Measurements from ENCODE around the gene PGS1.

Gene PGS1

GRCh38 chr17:78364436-78365281 is 13.8 kb upstream of the PGS1 start:
- DNase-seq (ENCODE audit: insufficient read length, low spot score) (no peak), FAIRE-seq (no peak)
- TF ChIP-seq POLR2A (IDR thresholded peaks at IDR 0.05; ENCODE audit: low read depth, low read length) = no peak

GRCh38 chr17:78365561-78366108 is 12.8 kb upstream of the PGS1 start:
- no peak for FAIRE-seq
- TF ChIP-seq POLR2A (IDR thresholded peaks at IDR 0.05; ENCODE audit: low read depth, low read length) = no peak
- DNase-seq (ENCODE audit: insufficient read length, low spot score) = no peak

GRCh38 chr17:78366109-78366848 is 12.2 kb upstream of the PGS1 start:
- FAIRE-seq (no peak), DNase-seq (ENCODE audit: insufficient read length, low spot score) (no peak)
- TF ChIP-seq POLR2A (IDR thresholded peaks at IDR 0.05; ENCODE audit: low read depth, low read length) = no peak

GRCh38 chr17:78367193-78367592 is 11.3 kb upstream of the PGS1 start:
- DNase-seq (ENCODE audit: insufficient read length, low spot score) (no peak), FAIRE-seq (no peak)
- no peak for TF ChIP-seq POLR2A (IDR thresholded peaks at IDR 0.05; ENCODE audit: low read depth, low read length)

GRCh38 chr17:78368348-78368747 is 10.1 kb upstream of the PGS1 start:
- DNase-seq (ENCODE audit: insufficient read length, low spot score) = no peak
- FAIRE-seq = no peak
- TF ChIP-seq POLR2A (IDR thresholded peaks at IDR 0.05; ENCODE audit: low read depth, low read length) = no peak

GRCh38 chr17:78368854-78369495 is 9.5 kb upstream of the PGS1 start:
- DNase-seq (ENCODE audit: insufficient read length, low spot score) = no peak
- FAIRE-seq = no peak
- TF ChIP-seq POLR2A (IDR thresholded peaks at IDR 0.05; ENCODE audit: low read depth, low read length) = no peak

GRCh38 chr17:78369791-78370381 is 8.6 kb upstream of the PGS1 start:
- TF ChIP-seq POLR2A (IDR thresholded peaks at IDR 0.05; ENCODE audit: low read depth, low read length) = no peak
- FAIRE-seq = no peak
- no peak for DNase-seq (ENCODE audit: insufficient read length, low spot score)

- DNase-seq (ENCODE audit: insufficient read length, low spot score) (no peak), FAIRE-seq (no peak)
- TF ChIP-seq POLR2A (IDR thresholded peaks at IDR 0.05; ENCODE audit: low read depth, low read length) = no peak
These were observed 7.4 kb upstream of the PGS1 start for GRCh38 chr17:78371056-78371455.

GRCh38 chr17:78372841-78373240 is 5.6 kb upstream of the PGS1 start:
- FAIRE-seq (no peak), DNase-seq (ENCODE audit: insufficient read length, low spot score) (no peak)
- TF ChIP-seq POLR2A (IDR thresholded peaks at IDR 0.05; ENCODE audit: low read depth, low read length) = no peak

- TF ChIP-seq POLR2A (IDR thresholded peaks at IDR 0.05; ENCODE audit: low read depth, low read length) = no peak
- DNase-seq (ENCODE audit: insufficient read length, low spot score) (no peak), FAIRE-seq (no peak)
These were observed 4.3 kb upstream of the PGS1 start for GRCh38 chr17:78374189-78374588.

GRCh38 chr17:78374631-78375274 is 3.7 kb upstream of the PGS1 start:
- DNase-seq (ENCODE audit: insufficient read length, low spot score) = no peak
- FAIRE-seq = no peak
- TF ChIP-seq POLR2A (IDR thresholded peaks at IDR 0.05; ENCODE audit: low read depth, low read length) = 0 out of 2 replicates have a peak, but pooled peaks have one; percentile 9

- FAIRE-seq (no peak), DNase-seq (ENCODE audit: insufficient read length, low spot score) (peak; percentile 77)
- TF ChIP-seq POLR2A (IDR thresholded peaks at IDR 0.05; ENCODE audit: low read depth, low read length) = no peak
These were observed 2.9 kb upstream of the PGS1 start for GRCh38 chr17:78375401-78376151.

- FAIRE-seq (no peak), DNase-seq (ENCODE audit: insufficient read length, low spot score) (no peak)
- TF ChIP-seq POLR2A (IDR thresholded peaks at IDR 0.05; ENCODE audit: low read depth, low read length) = no peak
These were observed 2.3 kb upstream of the PGS1 start for GRCh38 chr17:78376161-78376560.

Measured in H54 (cell line).